CMK (cell line): Measurements from ENCODE around the gene FAM181B.
A peak's percentile ranks its signal among the peaks of the same experiment; 100 is the strongest.

Experiments used
- DNase-seq: peaks from one replicate; pipeline ENCODE4 v3.0.0-alpha.2; 2010; ENCODE audit warnings: low read depth

Gene FAM181B

DNA sequence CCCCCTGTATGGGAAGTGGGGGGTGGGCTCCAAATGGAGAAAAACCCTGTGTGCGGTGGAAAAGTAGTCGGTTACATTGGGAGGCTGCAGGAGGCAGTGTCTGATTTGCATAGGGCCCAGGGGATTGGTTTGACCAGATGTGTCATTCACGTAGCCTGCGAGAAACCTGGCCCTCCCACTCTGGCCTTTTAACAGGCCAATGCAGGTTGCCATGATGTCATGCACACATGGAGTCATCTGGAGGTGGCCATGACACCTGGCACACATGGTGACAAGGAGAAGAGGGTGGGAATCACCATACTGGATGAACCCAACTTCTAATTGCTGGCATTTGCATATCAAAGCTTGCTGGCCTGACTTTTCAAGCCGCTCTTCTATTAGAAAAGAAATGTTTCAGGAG lies 50.6 kb downstream of the FAM181B start:
- no peak for DNase-seq

DNA sequence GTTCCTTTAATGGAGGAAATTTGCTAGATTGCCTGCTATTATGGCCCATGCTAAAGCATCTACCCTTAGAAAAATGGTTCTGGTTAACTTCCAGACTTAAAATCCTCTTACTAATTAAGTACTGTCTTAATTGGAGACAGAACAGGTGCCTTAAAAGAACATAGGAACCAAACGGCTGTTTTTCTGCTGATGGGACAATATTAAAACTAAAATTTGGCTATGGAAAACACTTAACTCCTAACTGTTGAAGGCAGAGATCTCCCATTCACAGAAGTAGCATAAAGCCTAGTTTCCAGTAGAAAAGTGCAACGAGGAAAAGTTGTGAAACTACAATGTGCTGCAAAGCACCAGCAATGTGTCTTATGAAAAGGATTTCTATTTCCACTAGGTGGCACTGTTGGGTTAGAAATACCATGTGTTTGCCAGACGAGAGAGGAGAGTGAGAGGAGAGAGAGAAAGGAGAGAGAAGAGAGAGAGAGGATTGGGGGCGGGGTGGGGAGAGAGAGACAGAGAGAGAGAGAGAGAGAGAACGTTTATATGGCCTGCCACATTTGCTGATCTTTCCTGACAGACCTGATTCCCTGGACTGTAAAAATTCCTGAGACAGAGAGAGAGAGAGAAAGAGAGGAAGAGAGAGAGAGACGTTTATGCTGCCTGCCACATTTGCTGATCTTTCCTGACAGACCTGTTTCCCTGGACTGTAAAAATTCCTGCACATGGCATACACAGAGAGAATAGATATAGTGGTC lies 51.5 kb downstream of the FAM181B start:
- DNase-seq: peak; percentile 25

DNA sequence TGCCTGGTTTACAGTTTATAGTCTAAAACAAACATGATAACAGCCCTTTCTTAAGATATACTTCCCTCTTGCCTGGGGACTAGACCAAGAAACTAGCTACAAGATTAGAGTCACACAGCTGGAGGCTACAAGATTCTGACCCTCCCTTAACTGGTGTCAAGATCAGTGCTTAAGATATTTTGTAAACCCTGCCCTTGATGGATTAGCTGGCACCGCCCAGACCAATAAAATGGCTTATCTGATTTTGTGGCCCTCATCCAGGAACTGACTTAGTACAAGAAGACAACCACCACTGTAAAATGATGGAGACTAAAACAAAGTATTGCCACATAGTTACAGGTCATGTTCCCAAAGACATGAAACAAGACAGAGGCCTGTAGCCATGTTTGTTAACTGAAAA lies 53.4 kb downstream of the FAM181B start:
- no peak for DNase-seq
